ENCODE data around the gene CLTB. TPM values are rescaled to one million over a fixed set of nuclear protein-coding genes. Genes with fewer than 3 reads are reported as not detected.

CLTB gene
- polyA plus RNA-seq, 10 donors: 42.0 to 67.1 (median 50.2) TPM

DNA sequence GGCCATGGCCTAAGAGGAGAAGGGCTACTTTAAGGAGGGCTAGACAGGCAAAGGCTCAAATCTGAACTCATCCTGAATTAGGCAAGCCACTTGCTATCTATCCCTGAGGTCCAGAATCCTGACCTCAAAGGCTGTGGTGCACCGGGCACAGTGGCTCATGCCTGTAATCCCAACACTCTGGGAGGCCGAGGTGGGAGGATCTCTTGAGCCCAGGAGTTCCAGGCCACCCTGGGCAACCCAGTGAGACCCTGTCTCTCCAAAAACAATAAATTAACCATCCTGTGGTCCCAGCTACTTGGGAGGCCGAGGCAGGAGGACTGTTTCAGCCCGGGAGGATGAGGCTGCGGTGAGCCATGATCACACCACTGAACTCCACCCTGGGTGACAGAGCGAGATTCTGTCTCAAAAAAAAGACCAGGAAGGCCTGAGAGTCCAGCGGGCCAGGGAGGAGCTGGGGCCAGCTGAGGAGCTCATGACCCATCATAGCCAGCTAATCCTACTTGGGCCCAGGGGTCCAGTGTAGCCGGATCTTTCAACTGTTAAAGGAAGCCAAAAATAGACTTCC, 31.9 kb downstream of the CLTB start:
- DNase-seq: no peak

DNA sequence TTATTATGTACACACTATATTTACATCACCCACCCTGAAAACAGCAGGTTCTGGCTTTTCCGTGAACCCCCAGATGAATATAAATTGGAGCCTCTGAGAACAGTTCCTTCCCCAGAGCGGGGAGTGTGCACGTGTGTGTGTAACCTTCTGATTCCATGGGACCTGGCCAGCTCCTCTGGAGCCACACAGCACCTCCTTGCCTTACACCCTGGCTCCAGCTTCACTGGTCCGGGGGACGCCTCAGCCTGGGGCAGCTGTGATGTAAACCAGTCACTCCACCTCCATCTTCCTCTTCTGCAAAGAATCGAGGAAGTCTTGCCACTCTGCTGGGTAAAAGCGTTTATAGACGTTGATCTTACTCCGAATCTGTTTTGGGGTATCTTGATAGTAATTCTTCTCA, 32.4 kb downstream of the CLTB start:
- no peak for DNase-seq

DNA sequence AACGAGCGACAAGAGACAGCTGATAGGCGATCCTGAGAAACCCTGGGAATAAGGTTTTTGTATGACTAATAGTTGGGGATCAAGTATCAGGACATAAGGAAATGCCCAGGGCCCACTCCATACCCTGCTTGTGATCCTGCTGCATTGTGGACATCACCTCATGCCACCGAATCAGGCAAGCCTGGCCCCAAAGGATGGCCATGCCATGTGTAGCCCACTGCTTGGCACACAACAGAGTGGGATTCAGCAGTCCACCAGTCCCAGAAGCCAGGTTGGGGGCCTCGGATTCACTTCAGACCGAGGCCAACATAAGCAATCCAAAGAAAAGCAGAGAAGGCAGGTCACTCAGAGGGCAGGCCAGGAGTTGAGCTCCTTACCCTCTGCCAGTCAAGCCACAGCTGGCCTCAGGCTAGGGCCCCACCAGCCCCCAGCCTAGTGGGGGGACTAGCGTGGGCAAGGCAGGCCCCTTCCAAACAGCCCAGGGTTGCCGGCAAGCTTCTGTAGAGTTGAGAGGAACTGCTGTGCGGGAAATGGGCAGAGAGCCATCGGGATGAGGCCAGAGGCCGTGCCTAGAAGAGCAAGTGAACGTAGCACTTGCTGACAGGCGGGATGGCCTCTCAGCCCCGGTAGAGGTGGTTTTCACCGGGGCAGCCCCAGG, 33.0 kb downstream of the CLTB start:
- no peak for DNase-seq

DNA sequence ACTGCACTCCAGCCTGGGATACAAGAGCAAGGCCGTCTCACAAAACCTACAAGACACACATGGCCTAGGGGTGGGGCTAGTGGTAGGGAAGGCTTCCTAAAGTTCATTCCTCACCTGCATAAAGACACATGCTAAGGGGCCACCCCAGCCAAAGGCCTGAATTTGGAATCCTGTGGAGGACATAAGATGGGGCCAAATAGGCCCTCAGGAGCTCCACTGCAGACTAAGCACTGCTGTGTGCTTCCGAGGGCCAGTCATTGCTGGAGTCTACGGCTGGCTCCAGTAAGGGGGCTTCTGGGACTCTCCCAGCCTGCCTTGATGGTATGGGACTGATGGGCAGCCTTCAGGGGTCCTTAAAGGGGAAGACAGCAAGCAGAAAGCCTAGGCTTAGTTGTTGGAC, 33.6 kb downstream of the CLTB start:
- no peak for DNase-seq

DNA sequence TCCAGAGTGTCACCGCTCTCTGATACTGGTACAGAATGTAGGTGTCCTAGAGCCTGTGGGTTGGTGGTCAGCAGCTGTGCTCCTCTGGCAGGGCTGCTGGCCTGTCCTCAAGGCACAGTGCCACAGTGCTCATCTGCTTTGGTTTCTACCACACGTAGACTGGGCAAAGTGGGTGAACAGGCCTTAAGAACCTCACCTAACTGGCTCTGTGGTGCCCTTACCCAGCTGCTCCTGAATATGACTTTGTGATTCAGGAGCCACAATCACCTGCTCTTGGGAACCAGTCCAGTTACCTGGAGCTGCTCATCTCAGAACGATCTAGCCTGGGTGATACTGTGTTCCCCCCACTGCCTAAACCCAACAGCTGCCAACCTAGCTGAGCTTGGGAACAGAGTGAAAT, 34.4 kb downstream of the CLTB start:
- DNase-seq: no peak

DNA sequence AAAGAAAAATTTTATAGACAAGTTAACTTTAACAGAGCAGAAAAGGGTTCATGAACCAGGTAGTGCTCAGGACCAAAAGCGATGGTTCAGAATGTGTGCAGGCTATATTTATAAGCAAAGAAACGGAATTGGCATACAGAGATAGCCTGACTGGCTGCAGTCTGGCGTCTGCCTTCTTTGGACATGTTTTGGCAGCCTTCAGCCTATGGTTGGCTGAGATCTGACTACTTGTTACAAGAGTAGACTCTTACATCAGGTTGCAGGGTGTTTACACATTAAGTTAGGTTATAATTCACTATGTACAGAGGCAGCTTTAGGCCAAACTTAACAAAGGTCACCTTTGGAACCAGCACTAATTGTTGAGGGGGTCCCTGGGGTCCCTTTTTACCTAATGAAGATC, 34.9 kb downstream of the CLTB start:
- DNase-seq: no peak

DNA sequence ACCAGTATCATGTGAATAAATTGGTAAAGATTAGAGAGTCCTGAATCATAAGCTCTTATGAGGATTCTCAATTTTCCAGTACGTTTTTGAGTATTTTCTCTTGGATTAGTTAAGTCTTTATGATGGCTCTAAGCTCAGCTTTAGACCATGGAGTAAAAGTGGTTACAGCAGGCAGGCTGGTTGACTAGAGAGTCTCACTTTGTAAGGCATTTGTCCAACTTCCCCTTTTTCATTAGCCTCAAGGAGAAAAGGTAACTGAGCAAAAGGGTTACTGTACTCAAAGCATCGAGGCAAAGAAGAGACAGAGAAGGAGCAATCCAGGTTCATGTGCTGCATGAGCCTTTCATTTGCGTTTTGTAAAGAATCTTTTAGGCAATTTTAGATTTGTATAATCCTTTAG, 36.5 kb downstream of the CLTB start:
- no peak for DNase-seq

DNA sequence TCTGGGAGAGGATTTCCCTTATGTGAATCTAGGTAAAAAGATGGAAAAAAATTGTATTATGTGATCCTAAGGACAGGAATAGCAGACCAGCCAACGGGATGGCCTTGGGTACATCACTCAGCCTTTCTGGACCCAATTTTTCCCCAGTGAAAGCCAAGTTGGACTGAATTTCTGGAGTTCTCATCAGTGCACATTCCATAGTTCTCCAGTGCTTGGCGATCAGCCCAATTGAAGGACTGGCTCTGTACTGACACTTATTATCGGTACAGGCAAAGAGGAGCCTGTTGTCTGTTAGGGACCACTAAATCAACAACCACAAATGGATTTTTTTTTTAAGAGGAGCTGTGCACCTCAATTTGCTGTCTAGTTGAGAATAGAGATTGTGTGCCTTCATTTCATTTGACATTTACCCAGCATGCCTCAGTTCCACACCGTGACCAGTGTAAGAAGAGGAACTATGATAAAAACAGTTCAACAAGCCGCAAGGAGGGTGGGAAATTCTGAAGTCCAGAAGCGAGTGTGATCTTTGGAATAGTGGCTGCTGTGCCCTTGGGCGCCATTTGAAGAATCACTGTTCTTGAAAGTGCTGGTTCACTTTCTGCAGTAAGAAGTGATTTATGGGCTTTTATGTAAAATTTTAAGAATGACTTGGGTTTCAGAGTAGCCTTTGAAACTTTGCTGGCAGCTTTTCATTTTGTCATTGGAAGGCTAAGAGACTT, 43.1 kb downstream of the CLTB start:
- DNase-seq: peak in 2 of 3 donors; percentile 38 to 53

DNA sequence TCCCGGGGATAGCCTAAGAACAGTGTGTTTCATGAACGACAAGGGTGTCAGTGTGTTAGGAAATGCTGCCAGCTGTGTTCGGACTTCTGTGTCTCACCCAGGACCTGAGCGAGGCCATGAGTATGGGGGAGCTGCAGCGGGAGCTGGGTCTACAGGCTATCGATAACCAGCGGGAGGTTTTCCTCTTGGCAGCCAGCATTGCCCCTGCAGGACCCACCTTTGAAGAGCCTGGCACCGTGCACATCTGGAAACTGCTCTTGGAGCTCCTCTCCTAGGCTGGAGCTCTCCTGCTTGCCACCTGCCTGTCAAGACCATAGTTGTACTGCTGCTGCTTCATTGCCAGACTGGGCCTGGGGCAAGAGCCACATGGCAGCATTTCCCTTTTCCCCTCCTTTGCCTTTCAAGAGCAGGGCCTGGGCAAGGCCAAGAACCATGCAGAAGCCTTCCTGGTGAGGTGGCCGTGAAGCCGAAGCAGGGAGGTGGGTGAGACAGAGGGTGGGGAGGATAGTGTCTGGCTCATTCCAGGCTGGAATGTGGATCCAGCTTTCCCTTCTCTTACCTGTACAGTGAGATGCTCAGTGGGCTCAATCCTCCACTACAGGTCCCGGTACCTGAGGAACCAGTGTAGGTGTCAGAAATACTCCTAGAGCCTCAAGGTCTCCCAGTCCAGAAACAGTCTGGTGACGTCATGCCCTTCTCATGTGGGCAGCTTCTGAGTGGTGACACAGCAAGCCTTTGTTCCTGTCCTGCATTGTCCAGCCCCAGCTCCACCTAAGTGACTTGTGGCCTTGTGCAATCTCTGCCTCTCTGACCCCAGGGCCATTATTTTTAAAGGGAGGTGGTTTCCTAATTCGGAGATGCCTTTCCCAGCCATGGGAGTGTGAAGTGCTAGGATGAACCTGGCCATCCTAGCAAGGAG, 44.5 kb downstream of the CLTB start:
- DNase-seq: no peak

DNA sequence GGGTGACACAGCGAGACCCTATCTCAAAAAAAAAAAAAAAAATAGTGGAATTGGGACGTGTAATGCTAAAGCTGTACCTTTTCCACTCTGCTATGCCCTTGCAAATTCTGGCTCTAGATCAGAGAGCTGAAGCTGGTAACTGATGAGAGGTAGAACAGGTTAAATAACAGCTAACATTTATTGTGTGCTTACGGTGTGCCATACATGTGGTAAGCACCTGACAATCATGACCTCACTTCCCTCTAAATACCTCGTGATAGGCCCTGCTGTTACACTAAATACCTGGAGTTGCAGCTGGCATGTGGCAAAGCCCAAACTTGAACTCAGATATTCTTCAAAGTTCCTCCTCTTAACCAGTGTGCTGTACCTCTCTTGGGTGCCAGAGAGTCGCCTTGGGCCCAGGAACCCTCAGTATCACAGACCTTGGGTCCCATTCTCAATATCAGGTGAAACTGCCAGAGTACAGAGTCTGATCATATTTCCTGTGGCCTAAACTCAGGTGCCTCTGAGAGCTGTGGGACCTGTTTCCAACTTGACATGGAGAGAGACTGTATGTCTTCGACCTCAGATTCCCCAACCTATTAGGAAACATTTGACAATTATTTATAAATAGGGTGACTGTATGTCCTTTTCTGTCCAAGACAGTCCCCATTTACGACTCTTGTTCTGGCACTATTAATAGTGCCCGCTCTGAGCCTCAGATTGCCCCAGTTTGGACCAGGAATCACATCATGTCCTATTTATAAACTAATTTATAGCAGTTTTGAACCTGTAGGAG, 46.2 kb downstream of the CLTB start:
- DNase-seq: no peak

DNA sequence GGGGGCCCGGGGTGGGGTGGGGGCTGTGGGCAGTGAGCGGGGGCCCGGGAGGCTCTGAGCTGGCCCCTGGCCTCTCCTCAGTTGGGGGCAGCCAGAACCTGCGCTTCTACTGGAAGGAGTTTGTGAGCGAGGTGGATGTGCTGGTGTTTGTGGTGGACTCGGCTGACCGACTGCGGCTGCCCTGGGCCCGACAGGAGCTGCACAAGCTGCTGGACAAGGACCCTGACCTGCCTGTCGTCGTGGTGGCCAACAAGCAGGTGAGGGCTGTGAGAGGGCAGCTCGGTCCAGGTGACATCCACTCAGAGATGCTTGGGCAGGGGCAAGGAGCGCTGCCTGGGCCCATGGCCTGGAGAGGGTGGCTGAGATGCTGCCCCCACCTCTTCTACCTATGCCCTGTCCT, 47.6 kb downstream of the CLTB start:
- no peak for DNase-seq

DNA sequence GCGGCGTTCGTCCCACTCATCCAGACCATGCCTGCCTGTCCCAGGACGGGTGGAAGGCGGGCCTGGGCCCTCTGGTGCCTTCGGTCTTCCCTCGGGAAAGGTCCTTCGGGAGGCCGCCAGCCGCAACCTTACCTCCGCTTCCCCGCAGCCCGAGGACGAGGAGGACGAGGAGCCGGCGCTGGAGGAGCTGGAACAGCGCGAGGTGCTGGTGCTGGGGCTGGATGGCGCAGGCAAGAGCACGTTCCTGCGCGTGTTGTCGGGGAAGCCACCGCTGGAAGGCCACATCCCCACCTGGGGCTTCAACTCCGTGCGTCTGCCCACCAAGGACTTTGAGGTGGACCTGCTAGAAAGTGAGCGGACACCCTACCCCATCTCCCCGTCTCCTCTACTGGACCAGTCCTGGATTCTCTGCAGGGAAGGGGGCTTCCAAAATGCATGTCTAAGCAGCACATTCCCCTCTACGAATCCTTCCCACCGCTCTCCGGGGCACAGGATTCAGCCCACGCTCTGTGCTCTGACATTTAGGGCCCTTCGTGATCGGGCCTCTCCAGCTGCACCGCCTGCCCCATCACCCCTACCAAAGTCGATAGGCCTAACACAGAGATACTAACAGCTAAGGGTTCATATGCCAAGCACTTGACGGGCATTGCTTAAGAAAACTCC, 50.0 kb downstream of the CLTB start:
- no peak for DNase-seq

DNA sequence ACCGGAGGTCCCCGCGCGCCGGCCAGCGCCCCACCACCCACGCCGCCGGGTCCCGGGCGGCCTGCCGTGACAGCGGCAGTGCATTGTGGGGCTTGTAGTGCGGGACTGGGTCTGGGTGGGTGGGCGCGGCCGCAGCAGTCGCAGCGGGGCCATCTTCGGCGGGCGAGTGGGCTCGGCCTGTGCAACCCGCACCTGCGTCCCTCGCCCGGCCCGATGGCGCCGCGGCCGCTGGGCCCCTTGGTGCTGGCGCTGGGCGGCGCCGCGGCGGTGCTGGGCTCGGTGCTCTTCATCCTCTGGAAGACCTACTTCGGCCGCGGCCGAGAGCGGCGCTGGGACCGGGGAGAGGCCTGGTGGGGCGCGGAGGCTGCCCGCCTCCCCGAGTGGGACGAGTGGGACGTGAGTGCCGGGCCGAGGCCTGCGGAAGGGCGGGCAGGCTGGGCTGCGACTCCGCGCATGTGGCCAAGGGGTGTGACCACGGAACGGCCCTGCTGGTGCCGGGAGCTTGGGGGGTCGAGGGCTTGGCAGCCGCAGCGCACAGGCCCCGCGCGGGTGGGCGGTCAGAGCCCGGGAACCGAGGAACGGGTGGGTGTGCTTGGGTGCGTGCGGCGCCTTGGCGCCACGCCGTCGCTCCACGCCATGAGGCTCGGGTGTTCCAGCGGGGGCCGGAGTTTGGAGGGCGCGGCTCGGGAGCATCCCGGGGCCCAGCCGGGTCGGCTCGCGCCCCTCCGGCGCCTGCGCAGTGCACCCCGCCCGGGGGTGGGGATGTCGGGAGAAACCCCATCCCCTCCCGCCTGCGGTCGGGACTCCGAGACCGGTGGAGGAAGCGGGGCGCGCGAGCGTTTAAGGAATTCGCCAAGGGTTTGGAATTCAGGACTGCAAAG, 50.7 kb downstream of the CLTB start, which contains the start of gene ARL10:
ARL10 (plus strand) TSS at position 137 of the 881 bp plus-strand sequence; CDS start at position 214, 77 bp downstream.
- peak; percentile 36 to 83 (median 61) for DNase-seq

DNA sequence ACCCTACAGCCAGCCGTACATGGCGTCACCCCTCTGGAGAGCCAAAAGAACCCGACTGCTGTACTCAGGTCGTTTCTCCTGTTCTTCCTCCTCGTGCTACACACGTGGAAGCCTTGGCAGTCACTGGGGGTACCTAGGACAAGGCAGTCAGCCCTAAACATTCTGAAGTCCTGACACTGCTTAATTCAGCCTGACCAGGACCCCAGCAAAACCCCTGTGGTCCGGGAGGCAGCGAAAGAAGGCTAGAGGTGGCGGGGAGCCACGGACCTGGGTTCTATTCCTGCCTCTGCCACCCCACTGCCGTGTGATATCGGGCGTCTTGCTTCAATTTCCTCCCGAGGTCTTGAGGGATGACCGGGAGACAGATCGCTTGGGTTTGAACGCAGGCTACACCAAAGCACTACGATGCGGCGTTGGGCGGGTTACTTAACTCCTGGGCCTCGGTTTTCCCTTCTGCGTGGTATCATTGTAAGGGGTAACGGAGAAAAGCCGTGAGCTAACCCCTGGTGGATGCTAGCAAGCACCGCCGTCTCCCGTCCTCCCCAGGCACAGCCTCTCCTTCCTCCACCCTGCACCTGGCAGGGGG, 51.5 kb downstream of the CLTB start:
- DNase-seq: no peak

DNA sequence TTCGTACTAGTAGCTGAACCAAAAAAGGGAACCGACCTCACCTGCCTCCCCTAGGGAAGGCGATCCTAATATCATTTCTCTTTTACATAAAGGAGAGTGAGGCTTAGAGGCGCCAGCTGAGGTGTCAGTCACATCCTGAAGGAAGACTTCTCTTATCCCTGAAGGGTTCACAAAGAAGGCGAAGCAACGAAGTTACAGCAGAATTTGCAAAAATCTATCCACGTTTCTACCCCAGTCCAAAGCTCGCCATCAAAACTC, 54.2 kb downstream of the CLTB start:
- DNase-seq: no peak

DNA sequence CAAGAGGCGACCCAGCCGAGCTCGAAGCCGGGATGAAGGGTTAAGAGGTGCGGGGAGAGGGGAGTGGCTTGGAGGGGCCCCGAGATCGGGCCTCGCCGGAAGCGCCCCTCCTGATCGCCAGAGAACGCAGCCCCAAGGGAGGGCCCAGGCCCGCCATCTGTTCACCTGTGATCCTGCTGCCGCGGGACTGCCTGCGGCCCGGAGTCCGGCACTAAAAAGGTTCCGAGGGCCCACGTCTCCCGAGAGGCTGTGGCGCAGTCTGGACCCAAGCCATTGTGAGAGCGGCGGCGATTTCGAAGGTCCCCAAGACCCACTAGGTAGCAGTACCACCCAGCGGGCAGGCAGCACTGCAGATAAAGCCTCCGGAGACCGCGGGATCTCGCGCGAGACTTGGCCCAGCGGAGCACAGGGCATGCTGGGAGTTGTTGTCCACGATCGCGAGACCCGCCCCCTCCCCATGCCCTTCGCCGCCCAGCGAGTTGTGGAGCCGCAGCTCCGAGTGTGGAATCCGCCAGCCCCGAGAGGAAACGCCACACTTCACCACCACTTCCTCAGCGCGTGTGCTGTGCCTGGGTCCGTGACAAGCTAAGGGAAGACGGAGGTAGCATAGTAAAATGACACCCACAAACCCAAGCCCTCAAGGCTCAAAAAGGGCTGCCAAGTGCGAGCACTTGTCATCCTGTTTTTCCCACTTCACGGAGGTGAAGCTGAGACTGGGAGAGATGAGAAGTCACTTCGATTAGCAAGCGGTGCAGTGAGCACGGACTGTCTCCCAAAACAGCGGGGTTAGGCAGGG, 54.7 kb downstream of the CLTB start, which contains the start of gene KIAA1191:
KIAA1191 (minus strand) TSS at position 328 of the 796 bp plus-strand sequence. CDS start 2,256 bp downstream, outside the sequence.
- DNase-seq: peak; percentile 87 to 96 (median 94)

DNA sequence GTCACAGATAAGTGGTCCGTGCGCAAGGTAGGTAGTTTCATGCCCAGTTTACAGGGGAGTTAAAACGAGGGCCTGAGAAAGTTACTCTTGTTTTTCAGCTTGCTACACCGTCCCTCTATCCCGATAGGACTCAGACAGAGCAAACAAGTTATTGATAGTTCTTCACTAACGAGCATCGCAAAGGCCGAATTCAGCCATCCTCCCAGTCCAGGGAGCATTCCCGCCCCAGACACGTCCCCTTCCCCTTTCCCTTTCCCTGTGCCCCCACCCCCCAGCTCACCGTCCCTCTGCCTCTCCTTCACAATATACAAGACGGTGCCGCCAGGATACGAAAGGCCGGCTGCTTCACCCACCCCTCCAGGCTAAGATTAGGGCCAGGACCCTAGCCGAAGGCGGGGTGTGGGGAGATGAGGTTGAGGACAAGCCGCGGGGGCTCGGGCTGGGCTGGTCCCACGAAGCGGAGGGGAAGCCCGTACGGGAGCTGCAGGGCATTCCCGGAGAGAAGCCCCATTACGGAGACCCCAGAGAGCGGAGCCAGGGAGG, 55.4 kb downstream of the CLTB start:
- DNase-seq: peak in 1 of 3 donors; percentile 15

DNA sequence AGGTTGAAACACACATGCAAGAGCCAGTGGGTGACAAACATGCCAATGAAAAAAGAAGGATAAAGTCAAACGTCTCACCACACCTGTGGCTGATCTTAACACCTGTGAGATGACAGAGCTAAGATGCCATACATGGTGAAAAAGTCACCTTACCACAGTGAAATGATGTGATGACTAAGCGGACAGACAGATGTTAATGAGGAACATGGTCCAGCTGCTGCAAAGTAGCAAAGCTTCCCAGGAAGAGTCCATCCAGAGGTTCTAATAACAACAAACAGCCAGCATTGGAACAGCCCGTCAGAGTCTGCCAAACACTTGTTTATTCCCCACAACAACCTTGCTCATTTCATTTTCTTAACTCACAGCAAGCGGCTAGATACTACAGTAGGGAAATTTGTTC, 56.7 kb downstream of the CLTB start:
- no peak for DNase-seq
